ENCODE measurements around the gene KLC3.

Gene KLC3

GRCh38 chr19:45395821-45396617, 55.5 kb downstream of the KLC3 start:
- no peak for TF ChIP-seq CTCF (IDR thresholded peaks at IDR 0.05; ENCODE audit: extremely low read depth, missing control alignments)
- DNase-seq (ENCODE audit: low spot score), result no peak

- DNase-seq (ENCODE audit: low spot score), result no peak
- TF ChIP-seq CTCF (IDR thresholded peaks at IDR 0.05; ENCODE audit: extremely low read depth, missing control alignments), result no peak
Observed at GRCh38 chr19:45400192-45400591, 59.6 kb downstream of the KLC3 start.

Measured in GM20000 (cell line).